Esophagus (tissue), 2 donors: ENCODE data around the gene ASPSCR1. TPM values are rescaled to one million over a fixed set of nuclear protein-coding genes. Genes with fewer than 3 reads are reported as not detected.

Experiments used
- H3K27ac ChIP-seq, 2 donors: one replicate each; pipeline ENCODE4 v1.5.1; 2013; ENCODE audit warnings: low read depth in 2 of 2, mild to moderate bottlenecking in 2 of 2, inconsistent platforms in 1 of 2, low read length in 1 of 2, moderate library complexity in 1 of 2
- H3K27me3 ChIP-seq, 2 donors: one replicate each; pipeline ENCODE4 v1.6.1; 2013; ENCODE audit warnings: low read length in 2 of 2, control low read depth in 1 of 2, mild to moderate bottlenecking in 1 of 2; ENCODE audit not compliant: insufficient read depth in 2 of 2, control insufficient read depth in 1 of 2
- H3K36me3 ChIP-seq, 2 donors: one replicate each; pipeline ENCODE4 v1.6.1; 2013; ENCODE audit warnings: low read length in 1 of 2; ENCODE audit not compliant: control insufficient read depth in 2 of 2, insufficient read depth in 2 of 2
- H3K4me1 ChIP-seq, 2 donors: one replicate each; pipeline ENCODE4 v1.6.1; 2013; ENCODE audit warnings: low read length in 1 of 2; ENCODE audit not compliant: control insufficient read depth in 2 of 2, insufficient read depth in 2 of 2
- H3K4me3 ChIP-seq, 2 donors: one replicate each; pipeline ENCODE4 v1.5.1; 2013; ENCODE audit warnings: low read length in 2 of 2, mild to moderate bottlenecking in 2 of 2, low read depth in 1 of 2, moderate library complexity in 1 of 2
- H3K9me3 ChIP-seq, 2 donors: one replicate each; pipeline ENCODE4 v1.6.1; 2013; ENCODE audit warnings: mild to moderate bottlenecking in 2 of 2, low read depth in 1 of 2, low read length in 1 of 2, moderate library complexity in 1 of 2; ENCODE audit not compliant: control insufficient read depth in 2 of 2, insufficient read depth in 1 of 2
- WGBS, 2 donors: extraction: QIAGEN DNeasy Blood & Tissue Kit; methylation state at CpG; one replicate each; pipeline ENCODE4 v1.1.7; 2013; 5-methylcytosine and 5-hydroxymethylcytosine counted together
- polyA plus RNA-seq, 2 donors: library from polyadenylated mRNA; stranded (reverse); fragments of 200-250 nt; gene quantifications; one replicate each; pipeline ENCODE4 v1.2.3, GENCODE V29; 2013
- donor health status: healthy with polysubstance abuse.
- donor health status: Bipolar disorder and iron deficiency.

ASPSCR1 gene
- polyA plus RNA-seq, 2 donors: 19.1 to 29.8 TPM

- H3K27me3 ChIP-seq: no peaks in the 10 kb centered on the region
- H3K4me1 ChIP-seq: peaks cover 2 to 23% of the 10 kb centered on the region in 2 donors
- peak within 1 kb of the TSS; percentile 82 to 93 for H3K4me3 ChIP-seq
- H3K27ac ChIP-seq: peak within 1 kb of the TSS; percentile 68 to 78
- H3K9me3 ChIP-seq: no peaks in the 10 kb centered on the region
- H3K36me3 ChIP-seq: peaks cover 0 to 8% of the 10 kb centered on the region in 2 donors
- 0 to 1% methylated on average over 35 to 42 of the region's 42 CpGs for WGBS, 2 donors
Measured at GRCh38 chr17:82022981-82023446, 45.6 kb downstream of the ASPSCR1 start, which contains the start of gene LRRC45. LRRC45 (plus strand) TSS chr17:82023305; CDS start chr17:82023644, 339 bp downstream.

- Histone ChIP-seq H3K27me3 (no peaks in the 10 kb centered on the region), H3K9me3 (no peaks in the 10 kb centered on the region), H3K27ac (no peak overlapping the region), H3K4me1 (peaks cover 2 to 23% of the 10 kb centered on the region in 2 donors), H3K4me3 (peak overlapping the region; percentile 58 to 76), H3K36me3 (peaks cover 0 to 8% of the 10 kb centered on the region in 2 donors)
- 5 to 7% methylated on average over 38 to 55 of the region's 55 CpGs for WGBS, 2 donors
Measured at GRCh38 chr17:82023447-82024241, 46.2 kb downstream of the ASPSCR1 start.

- Histone ChIP-seq H3K27me3 (no peaks in the 10 kb centered on the region), H3K9me3 (no peaks in the 10 kb centered on the region), H3K36me3 (peaks cover 0 to 17% of the 10 kb centered on the region in 2 donors), H3K4me3 (no peak overlapping the region), H3K4me1 (peaks cover 2 to 27% of the 10 kb centered on the region in 2 donors), H3K27ac (no peak overlapping the region)
- WGBS, 2 donors: 95% methylated on average over 17 of the region's 17 CpGs
Measured at GRCh38 chr17:82024859-82025258, 47.4 kb downstream of the ASPSCR1 start.

GRCh38 chr17:82025401-82026107 lies 48.1 kb downstream of the ASPSCR1 start:
- 94% methylated on average over 25 of the region's 25 CpGs for WGBS, 2 donors
- no peaks in the 10 kb centered on the region for H3K27me3 ChIP-seq
- no peak overlapping the region for H3K27ac ChIP-seq
- peaks cover 0 to 17% of the 10 kb centered on the region in 2 donors for H3K36me3 ChIP-seq
- H3K9me3 ChIP-seq: no peaks in the 10 kb centered on the region
- peaks cover 6 to 32% of the 10 kb centered on the region in 2 donors for H3K4me1 ChIP-seq
- H3K4me3 ChIP-seq: no peak overlapping the region

GRCh38 chr17:82028246-82028645 lies 50.8 kb downstream of the ASPSCR1 start:
- 93% methylated on average over 13 of the region's 13 CpGs for WGBS, 2 donors
- H3K36me3 ChIP-seq: peaks cover 0 to 17% of the 10 kb centered on the region in 2 donors
- H3K4me3 ChIP-seq: no peak overlapping the region
- H3K27ac ChIP-seq: no peak overlapping the region
- H3K27me3 ChIP-seq: no peaks in the 10 kb centered on the region
- H3K4me1 ChIP-seq: peaks cover 7 to 23% of the 10 kb centered on the region in 2 donors
- no peaks in the 10 kb centered on the region for H3K9me3 ChIP-seq

GRCh38 chr17:82028966-82029365 lies 51.5 kb downstream of the ASPSCR1 start:
- Histone ChIP-seq H3K27ac (no peak overlapping the region), H3K4me3 (no peak overlapping the region), H3K27me3 (no peaks in the 10 kb centered on the region), H3K9me3 (no peaks in the 10 kb centered on the region), H3K4me1 (peaks cover 7 to 18% of the 10 kb centered on the region in 2 donors), H3K36me3 (peaks cover 0 to 17% of the 10 kb centered on the region in 2 donors)
- 93 to 97% methylated on average over 9 of the region's 9 CpGs for WGBS, 2 donors

GRCh38 chr17:82029391-82029790 lies 52.0 kb downstream of the ASPSCR1 start:
- WGBS, 2 donors: 82 to 89% methylated on average over 16 of the region's 16 CpGs
- H3K36me3 ChIP-seq: peaks cover 0 to 17% of the 10 kb centered on the region in 2 donors
- H3K9me3 ChIP-seq: no peaks in the 10 kb centered on the region
- H3K27me3 ChIP-seq: no peaks in the 10 kb centered on the region
- no peak overlapping the region for H3K27ac ChIP-seq
- H3K4me1 ChIP-seq: peaks cover 7 to 15% of the 10 kb centered on the region in 2 donors
- no peak overlapping the region for H3K4me3 ChIP-seq

GRCh38 chr17:82029990-82030469 lies 52.6 kb downstream of the ASPSCR1 start:
- 61 to 62% methylated on average over 31 of the region's 31 CpGs for WGBS, 2 donors
- Histone ChIP-seq H3K27ac (no peak overlapping the region), H3K4me3 (no peak overlapping the region), H3K9me3 (no peaks in the 10 kb centered on the region), H3K4me1 (peaks cover 7 to 15% of the 10 kb centered on the region in 2 donors), H3K36me3 (peaks cover 0 to 17% of the 10 kb centered on the region in 2 donors), H3K27me3 (no peaks in the 10 kb centered on the region)

GRCh38 chr17:82030470-82031302 lies 53.3 kb downstream of the ASPSCR1 start:
- H3K4me1 ChIP-seq: peaks cover 7 to 15% of the 10 kb centered on the region in 2 donors
- peak overlapping the region; percentile 61 to 84 for H3K27ac ChIP-seq
- H3K4me3 ChIP-seq: peak overlapping the region; percentile 38 to 47
- peaks cover 3 to 16% of the 10 kb centered on the region in 2 donors for H3K36me3 ChIP-seq
- H3K27me3 ChIP-seq: no peaks in the 10 kb centered on the region
- 1% methylated on average over 91 to 94 of the region's 94 CpGs for WGBS, 2 donors
- H3K9me3 ChIP-seq: no peaks in the 10 kb centered on the region
